Measurements from ENCODE around the gene TAF6L. TPM values are rescaled to one million over a fixed set of nuclear protein-coding genes. Genes with fewer than 3 reads are reported as not detected.
"Not testable (repeated sequence)": the region's sequence is repeated elsewhere in the genome, so short reads cannot be mapped to it uniquely, and the experiment has no call there.

Gene TAF6L, protein sequence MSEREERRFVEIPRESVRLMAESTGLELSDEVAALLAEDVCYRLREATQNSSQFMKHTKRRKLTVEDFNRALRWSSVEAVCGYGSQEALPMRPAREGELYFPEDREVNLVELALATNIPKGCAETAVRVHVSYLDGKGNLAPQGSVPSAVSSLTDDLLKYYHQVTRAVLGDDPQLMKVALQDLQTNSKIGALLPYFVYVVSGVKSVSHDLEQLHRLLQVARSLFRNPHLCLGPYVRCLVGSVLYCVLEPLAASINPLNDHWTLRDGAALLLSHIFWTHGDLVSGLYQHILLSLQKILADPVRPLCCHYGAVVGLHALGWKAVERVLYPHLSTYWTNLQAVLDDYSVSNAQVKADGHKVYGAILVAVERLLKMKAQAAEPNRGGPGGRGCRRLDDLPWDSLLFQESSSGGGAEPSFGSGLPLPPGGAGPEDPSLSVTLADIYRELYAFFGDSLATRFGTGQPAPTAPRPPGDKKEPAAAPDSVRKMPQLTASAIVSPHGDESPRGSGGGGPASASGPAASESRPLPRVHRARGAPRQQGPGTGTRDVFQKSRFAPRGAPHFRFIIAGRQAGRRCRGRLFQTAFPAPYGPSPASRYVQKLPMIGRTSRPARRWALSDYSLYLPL
- 10 to 100 TPM; 27.9 to 30.9 (median 28.4) TPM for polyA plus RNA-seq (ENCODE audit: insufficient read length in 3 of 3)

- DNase-seq (ENCODE audit: low read depth in 3 of 3, low spot score in 2 of 3), result peak; percentile 84 to 96 (median 90)
These were observed at the start of gene TAF6L for GRCh38 chr11:62771144-62772021. Gene TAF6L, plus strand, starts transcription at chr11:62771396. Its CDS starts 4,388 bp downstream, at chr11:62775784.

DNA sequence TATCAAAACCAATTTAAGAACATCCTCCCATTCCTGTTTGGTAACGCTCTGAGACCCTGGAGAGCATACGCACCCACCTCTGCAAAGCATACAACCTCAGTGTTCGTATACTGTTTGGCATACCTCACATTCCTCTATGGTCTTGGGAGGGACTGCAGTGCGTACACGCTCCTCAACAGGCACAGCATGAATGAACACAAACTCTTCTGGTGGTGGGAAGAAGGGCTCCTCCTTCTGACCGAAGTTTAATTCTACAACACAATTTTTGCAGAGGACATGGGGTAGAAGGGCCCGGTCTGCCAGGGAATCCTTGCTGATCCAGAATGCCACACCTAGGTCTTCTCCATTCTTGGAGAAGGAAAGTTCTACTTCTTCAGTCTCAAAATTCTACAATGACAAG lies 49.2 kb upstream of the TAF6L start:
- DNase-seq (ENCODE audit: low read depth in 3 of 3, low spot score in 2 of 3), result no peak

GRCh38 chr11:62724171-62724570 lies 47.0 kb upstream of the TAF6L start:
- DNase-seq (ENCODE audit: low read depth in 3 of 3, low spot score in 2 of 3), result no peak

DNA sequence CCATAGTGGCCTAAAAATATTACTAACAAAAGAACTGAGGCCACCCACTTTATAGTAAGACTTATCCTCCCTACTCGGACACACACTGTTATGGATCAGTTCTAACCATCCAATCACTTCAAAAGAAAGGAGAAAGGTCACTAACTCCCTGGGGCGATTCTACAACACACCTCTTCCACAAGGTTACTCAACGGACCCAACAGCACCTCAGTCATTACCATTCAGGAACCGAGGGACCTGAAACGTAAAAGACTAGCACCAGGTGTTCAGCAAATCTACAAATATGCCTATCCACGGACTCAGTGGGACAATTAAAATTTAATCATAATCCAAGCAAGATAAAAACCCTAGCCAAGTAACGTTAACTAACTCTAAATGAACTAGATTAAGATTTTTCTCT lies 45.5 kb upstream of the TAF6L start:
- no peak for DNase-seq (ENCODE audit: low read depth in 3 of 3, low spot score in 2 of 3)

- no peak for DNase-seq (ENCODE audit: low read depth in 3 of 3, low spot score in 2 of 3)
These were observed 44.9 kb upstream of the TAF6L start for GRCh38 chr11:62726156-62726914.

DNA sequence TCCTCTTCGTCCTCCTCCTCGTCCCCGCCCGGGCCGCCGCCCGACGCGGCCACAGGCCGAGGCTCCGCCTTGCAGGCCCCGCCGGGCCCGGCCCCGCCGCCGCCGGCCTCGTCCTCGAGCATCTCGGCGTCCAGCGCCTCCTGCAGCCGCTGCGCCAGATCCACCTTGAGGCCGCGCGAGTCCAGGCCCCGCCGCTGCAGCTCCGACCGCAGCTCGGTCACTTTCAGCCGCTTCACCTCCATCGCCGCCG lies 44.4 kb upstream of the TAF6L start:
- DNase-seq (ENCODE audit: low read depth in 3 of 3, low spot score in 2 of 3), result no peak

DNA sequence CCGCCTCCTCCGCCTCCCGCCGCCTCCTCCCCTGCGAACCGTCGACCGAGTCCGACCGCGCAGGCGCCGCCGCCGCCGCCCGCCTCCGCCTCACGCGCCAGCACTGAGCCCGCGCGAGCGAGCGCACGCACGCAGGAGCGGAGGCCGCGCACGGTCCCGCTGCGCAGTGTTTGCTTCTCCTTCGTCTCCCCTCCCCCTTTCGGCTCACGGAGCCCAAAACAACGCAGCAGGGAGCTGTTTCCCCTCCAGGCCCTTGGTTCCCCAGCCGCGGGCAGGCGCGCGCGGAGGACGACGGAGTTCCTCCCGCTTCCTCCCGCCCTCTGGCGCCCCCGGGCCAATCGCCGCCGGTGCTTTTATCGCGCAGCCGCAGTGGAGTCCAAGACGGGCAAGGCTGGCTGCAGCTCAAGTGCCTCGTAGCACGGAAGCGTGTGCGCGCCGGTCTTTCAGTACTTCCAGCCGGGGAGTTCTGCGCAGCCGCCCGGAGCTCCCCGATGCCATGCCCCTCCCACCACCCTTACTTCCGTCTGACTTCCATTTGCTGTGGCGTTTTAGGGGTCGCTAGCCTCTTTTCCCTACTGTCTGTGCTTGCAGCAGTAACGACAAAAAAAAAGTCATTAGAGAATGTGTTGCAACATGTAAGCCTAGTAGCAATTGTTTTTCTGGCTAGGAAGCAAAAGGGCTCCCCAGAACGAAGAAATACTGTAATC lies 43.9 kb upstream of the TAF6L start, which contains the start of gene HNRNPUL2:
Gene HNRNPUL2, minus strand, starts transcription at position 293 of the 707 bp plus-strand sequence. CDS start 301 bp downstream, outside the sequence.
- DNase-seq (ENCODE audit: low read depth in 3 of 3, low spot score in 2 of 3), result peak; percentile 97 to 100 (median 98)

- DNase-seq (ENCODE audit: low read depth in 3 of 3, low spot score in 2 of 3), result peak in 2 of 3 donors; percentile 99
These were observed 43.4 kb upstream of the TAF6L start for GRCh38 chr11:62727872-62728170.

- DNase-seq (ENCODE audit: low read depth in 3 of 3, low spot score in 2 of 3), result peak; percentile 70 to 81 (median 72)
These were observed 42.8 kb upstream of the TAF6L start, which contains the start of gene TTC9C for GRCh38 chr11:62728171-62728988. Gene TTC9C, plus strand, starts transcription at chr11:62728486. Its CDS starts 363 bp downstream, at chr11:62728849.

DNA sequence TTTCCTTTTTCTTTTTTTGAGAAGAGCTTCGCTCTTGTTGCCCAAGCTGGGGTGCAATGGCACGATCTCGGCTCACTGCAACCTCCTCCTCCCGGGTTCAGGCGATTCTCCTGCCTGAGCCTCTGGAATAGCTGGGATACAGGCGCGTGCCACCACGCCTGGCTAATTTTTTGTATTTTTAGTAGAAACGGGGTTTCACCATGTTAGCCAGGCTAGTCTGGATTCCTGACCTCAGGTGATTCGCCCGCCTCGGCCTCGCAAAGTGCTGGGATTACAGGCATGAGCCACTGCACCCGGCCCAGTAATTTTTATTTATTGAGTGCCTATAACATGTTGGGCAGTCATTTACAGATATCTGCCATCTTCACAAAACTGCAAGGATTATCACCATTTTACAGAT lies 41.1 kb upstream of the TAF6L start:
- DNase-seq (ENCODE audit: low read depth in 3 of 3, low spot score in 2 of 3), result not testable (repeated sequence)

GRCh38 chr11:62732830-62733229 lies 38.4 kb upstream of the TAF6L start:
- DNase-seq (ENCODE audit: low read depth in 3 of 3, low spot score in 2 of 3), result no peak

DNA sequence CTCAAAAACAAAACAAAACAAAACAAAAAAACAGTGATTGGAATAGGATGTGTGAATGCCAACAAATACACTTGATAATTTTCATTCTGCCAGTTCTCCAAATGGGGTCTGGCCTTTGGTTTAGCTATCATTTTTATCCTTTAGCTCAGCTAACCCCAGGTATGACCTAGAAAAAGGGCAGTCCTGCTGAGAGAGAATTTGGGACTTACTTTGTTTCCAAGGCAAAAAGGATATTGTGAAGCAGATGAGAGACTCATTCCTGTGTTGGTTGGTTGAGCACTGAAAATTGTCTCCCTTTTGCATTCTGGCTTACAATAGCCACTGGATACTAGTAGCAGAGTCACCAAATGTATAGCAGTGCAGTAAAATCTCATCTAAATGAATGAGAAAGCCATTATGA lies 34.0 kb upstream of the TAF6L start:
- DNase-seq (ENCODE audit: low read depth in 3 of 3, low spot score in 2 of 3), result no peak

DNA sequence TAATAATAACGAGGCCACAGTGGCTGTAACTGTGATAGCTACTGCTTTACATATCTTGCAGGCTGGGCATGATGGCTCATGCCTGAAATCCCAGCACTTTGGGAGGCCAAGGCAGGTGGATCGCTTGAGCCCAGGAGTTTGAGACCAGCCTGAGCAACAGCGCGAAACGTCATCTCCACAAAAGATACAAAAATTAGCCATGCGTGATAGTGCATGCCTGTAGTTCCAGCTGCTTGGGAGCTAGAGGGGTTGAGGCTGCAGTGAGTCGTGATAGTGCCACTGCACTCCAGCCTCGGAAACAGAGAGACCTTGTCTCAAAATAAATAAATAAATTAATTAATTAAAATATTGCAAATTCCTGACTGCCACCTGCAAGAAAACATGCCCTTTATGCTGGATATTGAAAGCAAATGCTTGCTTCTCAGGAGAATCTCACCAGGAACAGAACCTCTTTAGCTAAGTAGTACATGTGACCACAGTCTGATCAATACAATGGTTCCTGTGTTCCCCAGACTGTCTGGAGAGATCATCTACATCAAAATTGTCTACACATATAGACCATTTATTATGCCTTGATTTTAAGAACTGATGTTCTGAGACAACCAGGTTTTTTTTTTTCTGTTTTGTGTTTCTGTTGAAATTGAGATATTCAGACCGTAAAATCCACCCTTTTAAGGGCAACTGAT lies 23.6 kb upstream of the TAF6L start:
- DNase-seq (ENCODE audit: low read depth in 3 of 3, low spot score in 2 of 3), result no peak

- DNase-seq (ENCODE audit: low read depth in 3 of 3, low spot score in 2 of 3), result not testable (repeated sequence)
These were observed 21.3 kb upstream of the TAF6L start for GRCh38 chr11:62749931-62750330.

DNA sequence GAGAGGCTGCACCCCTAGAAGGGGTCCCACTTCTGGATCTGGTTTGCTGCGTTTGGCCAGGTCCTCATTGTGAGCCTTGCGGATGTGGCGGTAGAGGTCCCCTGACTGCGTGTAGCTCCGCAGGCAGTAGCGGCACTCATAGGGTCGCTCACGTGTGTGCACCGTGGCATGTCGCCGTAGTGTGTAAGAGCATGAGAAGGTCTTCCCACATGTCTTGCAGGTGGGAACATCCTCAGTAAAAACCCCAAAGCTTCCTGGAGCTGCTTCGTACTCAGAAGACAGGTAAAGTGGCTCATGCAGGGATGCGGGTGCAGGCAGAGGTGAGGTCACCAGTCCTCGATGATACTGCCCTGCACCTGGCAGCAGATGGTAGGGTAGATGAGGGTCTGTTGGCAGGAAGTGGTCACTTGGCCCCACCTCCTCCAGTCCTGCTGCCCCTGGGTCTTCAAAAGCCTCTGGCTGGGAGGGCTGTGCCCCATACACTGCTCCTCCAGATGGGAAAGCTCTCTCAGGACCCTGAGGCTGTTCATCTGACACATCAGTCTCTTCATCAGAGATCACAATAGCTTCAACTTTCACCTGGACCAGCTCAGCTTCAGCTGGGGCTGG lies 18.9 kb upstream of the TAF6L start:
- no peak for DNase-seq (ENCODE audit: low read depth in 3 of 3, low spot score in 2 of 3)

DNA sequence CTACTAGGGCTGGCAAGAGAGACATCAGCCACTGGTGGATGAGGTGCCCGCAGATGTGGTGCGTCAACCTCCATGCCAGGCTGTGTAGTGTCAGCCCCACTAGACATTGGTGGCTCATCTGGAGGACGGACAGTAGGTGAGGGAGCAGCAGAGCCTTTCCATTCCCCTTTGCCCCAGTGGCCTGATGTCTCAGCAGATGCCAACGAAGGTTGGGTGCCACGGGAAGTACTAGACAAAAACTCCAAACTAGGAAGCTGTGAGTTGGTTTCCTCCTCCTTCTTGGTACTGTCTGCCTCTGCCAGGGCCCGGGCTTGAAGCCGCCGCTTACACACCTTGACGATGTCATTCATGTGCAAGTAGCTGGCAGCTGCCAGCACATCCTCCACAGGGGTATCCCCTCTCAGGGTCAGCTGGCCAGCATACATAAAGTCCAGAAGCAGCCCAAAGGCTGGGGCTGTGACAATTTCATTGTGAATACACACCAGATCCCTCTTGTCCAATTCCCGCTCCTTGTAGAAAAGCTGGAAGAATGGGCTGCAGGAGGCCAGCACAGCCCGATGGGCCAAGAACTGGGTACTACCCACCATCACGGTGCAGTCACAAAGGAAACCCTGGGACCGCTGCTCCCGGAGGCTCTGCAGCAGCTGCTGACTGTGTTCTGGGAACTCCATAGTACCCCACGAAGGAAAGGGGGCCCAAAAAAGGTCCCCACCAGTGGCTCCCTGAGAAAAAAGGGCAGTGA lies 18.0 kb upstream of the TAF6L start:
- DNase-seq (ENCODE audit: low read depth in 3 of 3, low spot score in 2 of 3), result no peak
